Inflammatory macrophage treated with lipopolysaccharide for 4 hours (primary cell): Measurements from ENCODE around the gene RBM47.
"Not testable (repeated sequence)": the region's sequence is repeated elsewhere in the genome, so short reads cannot be mapped to it uniquely, and the experiment has no call there.

Experiments
- DNase-seq: peaks from one replicate; pipeline ENCODE4 v3.0.0-alpha.2; 2020

The RBM47 gene

DNA sequence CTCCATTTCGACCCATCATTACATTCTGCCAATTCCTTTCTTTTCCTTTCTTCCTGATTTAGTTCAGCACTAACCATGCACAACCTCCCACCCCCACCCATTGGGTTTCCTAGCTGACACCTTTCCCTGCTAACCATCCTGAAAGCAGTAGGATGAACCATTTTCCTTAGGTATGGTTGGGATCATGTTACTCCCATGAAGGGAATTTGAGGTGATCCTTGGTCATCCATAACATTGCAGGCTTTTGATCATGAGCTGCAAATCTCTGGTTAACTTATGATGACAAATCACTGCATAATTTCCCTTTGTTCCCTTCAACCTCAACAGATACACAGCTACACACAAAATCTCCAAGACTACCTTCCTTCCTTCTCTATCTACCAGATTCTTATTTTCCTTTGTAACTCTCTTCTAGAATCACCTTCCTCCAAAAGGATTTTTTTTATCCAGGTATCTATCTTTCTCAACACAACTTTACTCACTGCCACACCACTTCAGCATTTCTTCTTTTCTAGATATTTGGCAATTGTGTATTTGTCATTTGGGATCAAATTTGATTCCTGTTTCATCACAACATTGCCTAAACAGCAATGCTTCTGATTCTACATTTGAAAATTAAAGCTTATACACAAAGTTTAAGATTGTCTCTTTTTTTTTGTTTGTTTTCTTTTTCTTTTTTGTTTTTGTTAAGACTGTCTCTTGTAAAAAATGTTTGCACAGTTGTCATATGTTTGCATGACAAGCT is 145.1 kb downstream of the RBM47 start:
- DNase-seq = peak; percentile 61

DNA sequence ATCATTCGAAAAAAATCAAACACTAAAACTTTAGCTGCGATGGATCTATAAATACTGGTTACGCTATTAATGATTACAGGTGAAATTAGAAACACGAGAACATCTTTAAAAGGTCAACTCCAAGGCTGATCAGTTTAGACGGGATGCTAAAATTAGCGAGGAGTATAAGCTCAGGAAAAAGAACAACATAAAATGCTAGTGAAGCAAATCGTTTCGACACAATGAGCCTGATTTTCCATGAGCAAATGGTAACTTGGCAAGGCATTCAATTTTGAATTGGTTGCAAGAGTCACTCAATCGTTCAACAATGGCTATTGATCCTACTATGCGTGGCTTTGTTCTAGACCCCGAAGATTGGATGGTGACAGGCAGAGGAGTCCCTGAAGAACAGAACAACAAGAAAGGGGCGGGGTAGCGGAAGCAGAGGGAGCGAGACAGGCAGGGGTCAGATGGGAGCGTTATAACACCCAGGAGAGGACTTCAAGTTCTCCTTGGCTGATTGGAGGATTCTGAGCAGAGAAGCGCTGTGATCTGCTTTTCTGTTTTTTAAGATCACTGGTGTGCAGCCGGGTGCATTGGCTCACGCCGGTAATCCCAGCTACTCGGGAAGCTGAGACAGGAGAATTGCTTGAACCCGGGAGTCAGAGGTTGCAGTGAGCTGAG is 146.5 kb downstream of the RBM47 start:
- no peak for DNase-seq

DNA sequence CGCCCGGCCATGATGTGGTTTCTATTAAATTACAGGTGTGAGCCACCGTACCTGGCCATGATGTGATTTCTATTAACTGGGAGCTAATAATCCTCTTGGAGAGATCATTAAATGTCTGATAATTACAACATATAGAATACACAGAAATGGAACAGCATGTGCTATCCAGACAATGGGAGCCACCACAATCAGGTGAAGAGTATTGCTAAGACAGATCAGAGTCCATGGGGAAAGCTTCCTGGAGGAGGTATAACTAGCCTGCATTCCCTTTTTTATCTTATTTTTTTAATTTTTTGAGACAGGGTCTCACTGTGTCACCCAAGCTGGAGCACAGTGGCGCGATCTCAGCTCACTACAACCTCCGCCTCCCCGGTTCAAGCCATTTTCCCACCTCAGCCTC is 147.7 kb downstream of the RBM47 start:
- no peak for DNase-seq

DNA sequence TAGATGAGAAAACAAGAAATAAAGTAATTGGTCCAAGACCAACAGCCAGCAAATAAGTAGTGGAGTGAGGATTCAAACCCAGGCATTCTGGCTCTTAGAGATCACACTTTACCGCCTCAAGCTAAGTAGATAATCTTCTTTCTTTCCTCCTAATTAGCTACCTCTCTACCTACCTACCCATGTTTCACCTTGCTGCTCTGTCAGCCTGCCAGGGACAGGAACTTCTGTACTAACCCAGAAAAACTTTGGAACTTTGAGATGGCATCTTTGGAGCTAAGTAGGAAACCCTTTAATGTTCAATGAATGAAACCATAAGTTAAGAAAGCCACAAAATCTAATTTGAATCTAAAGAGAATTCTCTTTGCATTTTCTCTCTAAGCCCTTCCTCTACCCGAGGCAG is 149.4 kb downstream of the RBM47 start:
- no peak for DNase-seq

DNA sequence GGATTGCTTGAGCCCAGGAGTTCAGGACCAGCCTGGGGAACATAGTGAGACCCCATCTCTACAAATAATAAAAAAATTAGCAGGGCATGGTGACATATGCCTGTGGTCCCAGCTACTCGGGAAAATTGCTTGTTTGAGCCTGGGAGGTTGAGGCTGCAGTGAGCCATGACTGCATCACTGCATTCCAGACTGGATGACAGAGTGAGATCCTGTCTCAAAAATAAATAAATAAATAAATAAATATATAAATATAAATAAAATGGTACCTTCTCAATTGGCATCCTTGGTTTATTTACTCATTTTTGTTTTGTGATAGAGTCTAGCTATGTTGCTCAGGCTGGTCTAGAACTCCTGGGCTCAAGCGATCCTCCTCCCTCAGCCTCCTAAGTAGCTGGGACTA is 150.3 kb downstream of the RBM47 start:
- DNase-seq = no peak

DNA sequence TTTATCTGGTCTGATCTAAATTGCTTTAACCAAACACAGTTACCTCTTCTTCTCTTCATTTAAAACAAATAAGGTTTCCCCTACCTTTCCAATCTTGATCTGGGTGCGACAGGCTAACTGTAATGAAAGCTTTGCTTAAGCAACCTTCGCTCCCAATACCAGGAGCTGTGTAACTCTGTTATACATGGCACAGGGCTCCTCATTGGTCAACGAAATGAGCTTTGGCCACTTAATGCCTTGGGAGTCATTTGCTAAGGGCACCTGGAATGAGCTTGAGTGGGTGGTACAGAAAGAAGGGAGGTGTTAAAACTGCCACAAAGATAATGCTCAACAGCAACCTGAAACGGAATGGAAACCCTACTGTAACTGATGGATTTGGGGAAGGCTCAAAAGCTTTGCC is 154.1 kb downstream of the RBM47 start:
- no peak for DNase-seq

DNA sequence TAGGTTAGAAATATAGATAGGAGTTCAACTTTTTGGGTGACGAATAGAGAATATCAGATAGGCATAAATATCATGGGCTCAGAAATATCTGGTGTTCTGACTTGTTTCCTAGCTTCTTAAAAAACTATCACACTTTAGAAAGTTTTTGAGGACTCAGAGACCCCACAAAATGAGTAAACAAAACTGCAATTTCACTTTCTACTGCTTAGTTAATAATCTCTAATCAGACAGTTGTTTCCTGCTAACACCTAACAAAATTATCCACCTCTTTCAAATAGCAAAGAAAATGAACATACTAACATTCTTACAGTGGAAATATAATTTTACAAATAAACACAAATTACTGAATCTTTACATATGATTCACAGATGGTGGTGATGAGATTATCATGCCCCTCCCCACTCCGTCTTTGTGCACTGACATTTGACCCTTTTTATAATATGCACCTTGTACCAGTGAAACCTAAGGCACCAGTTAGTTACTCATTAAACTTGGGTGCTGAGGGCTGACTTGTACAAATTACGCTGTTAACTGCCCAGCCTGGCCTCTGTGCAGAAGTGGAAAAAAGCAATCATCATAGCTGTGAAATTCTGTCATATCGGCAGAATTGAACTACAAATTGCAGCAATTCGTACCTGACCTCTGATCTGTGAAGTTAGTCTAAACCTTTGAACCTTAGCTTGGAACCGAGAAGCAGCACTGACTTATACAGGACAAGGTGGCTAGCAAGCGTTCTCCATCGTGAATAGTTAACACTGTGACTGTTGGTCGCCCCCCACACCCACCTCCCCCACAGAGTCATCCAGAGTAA is 155.9 kb downstream of the RBM47 start:
- no peak for DNase-seq

DNA sequence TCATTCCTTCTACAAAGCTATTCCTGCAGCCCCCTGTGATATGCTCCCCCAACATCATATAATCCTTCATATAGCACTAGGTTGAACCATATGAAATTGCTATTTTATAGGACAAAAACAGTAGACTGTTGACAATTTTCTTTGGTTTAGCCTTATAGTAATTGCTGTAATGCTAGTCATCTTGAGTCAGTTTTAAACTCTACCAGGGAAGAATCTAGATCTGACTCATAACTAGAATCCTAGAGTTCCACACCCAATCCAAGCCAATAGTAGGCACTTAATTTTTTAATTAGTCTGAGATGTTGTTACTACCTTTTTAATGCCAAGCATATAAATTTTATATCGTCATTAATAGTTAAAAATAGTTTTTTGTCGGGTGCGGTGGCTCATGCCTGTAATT is 157.7 kb downstream of the RBM47 start:
- DNase-seq = no peak

DNA sequence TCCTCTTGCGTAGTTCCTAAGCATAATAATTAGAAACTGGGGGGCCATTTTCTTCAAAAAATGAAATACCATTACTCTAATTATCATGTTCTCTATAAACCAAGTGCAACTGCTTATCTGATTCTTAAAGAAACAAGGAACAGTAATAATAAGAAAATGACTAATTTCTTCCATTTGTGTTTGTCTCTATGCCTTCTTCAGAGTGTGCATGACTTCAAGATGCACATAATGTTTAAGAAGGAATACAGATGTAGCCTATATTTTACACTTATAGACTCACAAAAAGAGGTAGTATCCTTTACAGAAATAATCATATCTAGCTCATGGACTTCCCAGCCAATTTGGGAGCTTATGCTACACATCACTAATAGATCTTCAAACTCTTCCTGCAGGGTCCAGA is 162.9 kb downstream of the RBM47 start:
- DNase-seq = no peak

DNA sequence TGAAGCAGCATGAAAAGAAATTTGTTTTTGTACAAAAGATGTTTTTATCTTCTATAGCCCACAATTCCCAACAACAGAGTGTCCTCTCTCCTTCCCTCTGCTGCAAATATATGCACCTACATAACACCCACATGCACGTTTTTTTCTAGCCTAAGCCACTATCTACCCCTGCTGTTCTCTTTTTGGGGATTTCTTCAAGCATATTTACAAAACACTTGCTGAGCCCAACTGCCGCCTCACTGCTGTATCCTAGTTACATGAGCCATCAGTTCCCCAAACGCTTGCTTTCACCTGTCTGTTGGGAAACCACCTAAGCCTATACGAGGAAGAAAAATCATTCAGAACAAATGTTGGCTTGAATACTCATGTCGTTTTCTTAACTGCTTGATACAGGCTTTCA is 167.3 kb downstream of the RBM47 start:
- no peak for DNase-seq

DNA sequence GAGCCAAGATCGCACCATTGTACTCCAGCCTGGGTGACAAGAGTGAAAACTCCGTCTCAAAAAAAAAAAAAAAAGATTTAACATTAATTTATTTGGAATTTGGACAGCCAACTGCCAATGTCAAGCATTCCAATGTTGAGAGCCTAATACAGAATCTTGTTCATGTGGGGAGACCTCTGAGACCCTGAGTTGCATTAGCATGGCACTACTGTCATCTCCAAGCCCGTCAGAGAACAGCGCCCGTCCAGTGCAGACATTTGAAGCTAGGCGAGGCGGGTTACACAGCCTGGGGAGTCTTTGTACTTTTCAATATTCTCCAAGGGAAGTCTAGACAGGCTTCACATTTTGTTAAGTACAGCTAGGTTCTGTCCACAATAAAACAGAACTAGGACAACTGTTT is 167.8 kb downstream of the RBM47 start:
- no peak for DNase-seq

DNA sequence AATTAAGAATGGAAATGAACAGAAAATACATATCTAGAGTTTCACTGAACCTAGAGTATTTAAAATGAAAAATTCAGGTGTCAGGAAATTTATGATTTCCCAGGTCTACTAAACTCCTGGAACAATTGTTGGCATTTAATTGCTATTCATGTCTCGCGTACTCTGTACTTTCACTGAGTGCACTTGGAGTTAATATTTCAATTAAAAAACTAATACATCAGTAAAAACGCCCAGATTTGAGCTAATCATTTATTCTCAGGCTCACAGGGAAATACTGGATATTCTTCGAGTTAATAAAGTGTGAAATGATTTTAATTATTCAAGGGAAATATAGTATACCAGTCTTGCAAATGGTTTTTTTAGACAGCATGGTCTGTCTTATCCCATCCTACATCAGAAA is 168.6 kb downstream of the RBM47 start:
- no peak for DNase-seq

DNA sequence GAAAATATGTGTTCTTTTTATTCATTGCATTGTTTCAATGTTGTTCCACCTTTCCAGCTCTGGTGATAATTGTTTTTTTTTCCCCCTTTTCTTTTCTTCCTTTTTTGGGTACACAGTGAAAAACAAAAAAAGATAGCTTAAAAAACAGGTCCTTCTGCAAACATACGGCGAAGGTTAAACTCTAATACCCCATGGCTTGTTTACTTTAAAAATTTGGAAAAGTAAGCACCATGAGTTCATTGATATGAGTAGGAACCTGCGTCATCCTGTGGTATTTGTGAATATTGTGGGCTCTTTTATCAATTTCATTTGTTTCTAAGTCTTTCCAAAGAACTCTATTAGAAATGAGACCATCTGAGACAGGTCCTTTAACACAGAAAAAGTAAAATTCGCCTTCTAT is 171.0 kb downstream of the RBM47 start:
- DNase-seq = no peak

DNA sequence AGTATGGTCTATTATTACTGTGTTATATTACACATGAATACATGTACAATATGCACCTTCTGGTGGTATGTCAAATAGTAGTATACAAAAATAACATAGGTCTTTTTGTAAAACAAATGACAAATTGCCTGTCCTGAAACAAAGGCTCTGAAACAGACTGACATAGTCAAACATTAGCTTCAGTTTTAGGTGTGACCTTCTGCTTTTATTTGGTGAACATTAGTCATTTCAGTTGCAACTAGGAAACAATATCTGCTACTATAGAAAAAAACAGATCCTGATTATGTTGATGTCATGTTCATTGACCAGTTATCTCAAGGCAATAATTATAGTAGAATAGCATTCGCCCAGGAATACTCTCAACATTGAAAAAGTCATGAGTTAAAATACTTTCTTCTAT is 171.6 kb downstream of the RBM47 start:
- no peak for DNase-seq

DNA sequence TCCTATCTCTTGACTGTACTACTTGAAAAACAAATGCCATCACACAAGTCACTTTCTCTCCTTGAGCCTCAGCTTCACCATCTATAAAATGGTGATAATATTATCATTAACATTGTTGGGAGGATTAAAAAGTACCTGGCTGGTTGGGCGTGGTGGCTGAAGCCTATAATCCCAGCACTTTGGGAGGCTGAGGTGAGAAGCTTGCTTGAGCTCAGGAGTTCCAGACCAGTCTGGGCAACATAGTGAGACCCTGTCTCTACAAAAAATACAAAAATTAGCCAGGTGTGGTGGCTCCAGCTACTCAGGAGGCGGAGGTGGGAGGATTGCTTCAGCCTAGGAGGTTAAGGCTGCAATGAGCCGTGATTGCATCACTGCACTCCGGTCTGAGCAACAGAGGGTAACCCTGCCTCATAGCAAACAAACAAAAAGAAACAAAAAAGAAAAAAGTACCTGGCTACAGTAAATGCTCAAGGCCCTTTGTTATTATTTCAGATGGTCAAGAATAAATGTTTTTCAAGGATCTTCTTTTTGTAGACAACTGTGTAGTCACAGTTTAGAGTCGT is 174.2 kb downstream of the RBM47 start:
- DNase-seq = peak; percentile 54

DNA sequence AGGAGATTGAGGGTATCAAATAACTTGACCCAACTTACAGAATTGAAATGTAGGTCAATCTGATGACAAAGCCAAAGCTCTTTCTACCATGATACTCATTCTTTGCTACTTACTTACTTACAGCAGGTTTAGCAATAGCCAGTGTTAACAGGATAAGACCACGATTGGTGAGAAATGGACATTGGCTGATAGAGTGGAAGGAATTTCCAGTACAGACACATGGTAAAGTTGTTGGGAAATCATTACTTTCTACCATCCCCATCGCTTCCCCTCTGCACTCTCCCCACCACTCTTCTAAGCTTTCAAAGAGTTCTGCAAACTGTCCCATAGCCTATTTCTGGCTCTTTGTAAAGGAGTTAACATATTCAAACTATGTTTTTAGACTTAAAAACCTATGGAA is 174.8 kb downstream of the RBM47 start:
- peak; percentile 86 for DNase-seq

DNA sequence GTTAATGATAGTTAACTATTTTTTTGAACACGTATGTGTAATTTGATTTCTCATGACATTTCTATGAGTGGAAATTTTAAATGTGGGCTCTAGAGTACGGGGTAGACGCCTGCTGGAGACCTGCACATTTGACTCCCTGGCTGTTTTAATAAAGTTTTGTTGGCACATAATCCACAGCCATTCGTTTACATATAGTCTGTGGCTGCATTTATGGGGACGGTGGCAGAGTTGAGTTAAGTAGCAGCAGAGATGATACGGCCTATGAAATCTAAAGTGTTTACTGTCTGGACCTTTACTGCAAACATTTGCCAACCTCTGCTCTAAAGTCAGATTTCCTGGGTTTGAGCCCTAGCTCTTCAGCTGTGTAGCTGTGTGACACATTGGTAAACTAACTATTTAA is 175.8 kb downstream of the RBM47 start:
- no peak for DNase-seq

DNA sequence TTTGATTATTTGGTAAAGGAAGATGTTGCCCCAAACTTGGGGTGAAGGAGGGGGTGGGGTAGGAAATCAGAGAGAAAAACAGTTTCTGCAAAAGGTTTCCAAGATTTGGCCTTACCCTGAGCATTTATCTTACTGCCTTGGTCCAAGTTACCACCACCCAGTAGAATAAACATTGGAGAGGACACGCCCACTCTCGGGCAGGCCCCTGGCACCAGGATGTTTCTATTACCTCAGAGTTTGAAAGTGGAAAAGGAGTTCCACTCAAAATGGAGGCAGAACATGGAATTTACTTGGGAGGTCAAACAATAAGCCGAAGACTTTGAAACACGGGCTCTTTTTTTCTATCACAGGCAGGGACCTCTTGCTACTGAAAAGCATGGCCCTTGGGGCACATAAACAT is 180.8 kb downstream of the RBM47 start:
- DNase-seq = no peak

DNA sequence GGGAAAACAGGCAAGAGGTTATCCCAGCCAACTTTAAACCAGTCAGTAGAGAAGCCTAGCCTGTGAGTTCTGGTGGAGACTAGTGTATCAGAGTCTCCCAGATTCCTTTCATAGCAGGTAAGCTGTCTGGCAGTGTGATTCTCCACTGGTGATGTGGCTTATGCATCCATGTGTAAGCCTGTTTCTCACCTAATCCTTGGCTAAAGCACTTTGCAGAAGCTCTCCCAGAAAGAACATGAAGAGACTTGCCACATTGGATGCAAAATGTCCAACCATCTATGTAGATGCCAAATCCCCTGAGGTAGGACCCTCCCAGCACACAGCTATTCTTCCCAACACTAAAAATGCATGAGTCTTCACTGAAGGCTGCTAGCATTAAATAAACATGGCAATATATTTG is 182.8 kb downstream of the RBM47 start:
- no peak for DNase-seq

DNA sequence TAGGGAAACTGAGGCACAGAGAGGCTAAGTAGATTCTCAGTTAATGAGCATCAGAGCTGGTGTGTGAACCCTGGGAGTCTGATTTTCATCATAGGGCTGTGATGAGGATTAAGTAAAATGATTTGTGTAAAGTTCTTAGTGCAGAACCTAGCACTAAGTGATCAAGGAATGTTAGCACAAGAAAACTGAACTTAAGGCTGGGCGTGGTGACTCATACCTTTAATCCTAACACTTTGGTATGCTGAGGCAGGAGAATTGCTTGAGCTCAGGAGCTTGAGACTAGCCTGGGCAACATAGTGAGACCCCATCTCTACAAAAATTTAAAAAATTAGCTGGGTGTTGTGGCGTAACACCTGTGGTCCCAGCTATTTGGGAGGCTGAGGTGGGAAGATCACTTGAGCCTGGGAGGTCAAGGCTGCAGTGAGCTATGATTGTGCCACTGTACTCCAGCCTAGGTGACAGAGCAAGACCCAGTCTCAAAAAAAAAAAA is 183.4 kb downstream of the RBM47 start:
- not testable (repeated sequence) for DNase-seq

DNA sequence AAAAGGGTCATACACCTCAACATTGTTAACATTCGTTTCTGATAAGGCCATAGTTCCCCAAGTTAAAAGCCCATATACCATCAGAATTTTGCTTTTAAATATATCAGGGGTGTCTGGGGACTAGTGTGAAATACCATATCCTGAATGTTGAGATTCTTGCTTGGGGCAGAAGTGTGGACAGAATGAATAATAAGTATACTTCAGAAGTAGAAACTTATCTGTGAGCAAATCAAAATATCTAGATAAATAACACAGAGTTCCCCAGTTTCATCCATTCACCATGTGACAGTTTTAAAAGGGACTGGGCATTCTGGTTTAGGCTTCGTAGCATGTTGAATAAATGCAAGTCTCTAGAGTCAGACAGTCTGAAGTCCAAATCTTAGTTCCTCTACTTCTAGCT is 184.0 kb downstream of the RBM47 start:
- DNase-seq = no peak

DNA sequence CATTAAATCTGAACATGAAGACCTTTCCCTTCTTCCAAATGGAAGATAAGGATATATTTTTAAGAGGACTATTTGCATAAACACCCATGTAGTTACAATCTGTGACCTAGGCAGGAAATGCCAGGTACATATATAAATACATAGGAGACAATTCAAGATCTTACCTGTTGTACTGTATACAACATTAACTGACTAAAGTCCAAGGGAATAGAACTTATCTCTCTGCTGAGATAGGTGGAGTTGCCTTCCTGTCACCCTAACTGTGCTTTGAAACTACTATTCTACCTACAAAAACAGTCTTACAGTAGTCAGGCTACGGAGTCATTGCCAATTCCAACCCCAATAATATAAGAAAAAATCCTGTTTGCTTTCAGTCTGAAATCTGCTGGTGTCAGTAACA is 188.2 kb downstream of the RBM47 start:
- DNase-seq = no peak

DNA sequence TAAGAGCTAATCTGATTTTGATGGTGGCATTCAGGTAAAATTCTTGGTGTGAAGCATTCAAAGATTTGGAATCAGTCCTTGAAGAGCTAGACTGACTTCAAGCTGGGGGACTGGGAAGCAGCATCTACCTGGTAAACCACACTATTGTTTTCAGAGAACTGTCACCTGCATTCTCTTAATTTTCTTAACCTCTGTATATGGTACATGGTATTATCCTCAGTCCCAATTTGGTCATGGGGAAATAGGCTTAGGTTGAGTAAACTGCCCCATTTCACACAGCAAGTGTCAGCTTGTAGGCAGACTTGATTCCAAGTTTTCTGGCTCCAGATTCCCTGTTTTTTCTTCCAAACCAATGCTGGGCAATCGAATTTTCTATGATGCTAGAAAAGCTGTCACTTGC is 190.1 kb downstream of the RBM47 start:
- DNase-seq = no peak
